SH-SY5Y (cell line): ENCODE results near the gene STK16.

Source experiments
- GATA2 ChIP-seq: IDR thresholded peaks from 2 replicates; pipeline ENCODE4 v1.6.1; 2011; ENCODE audit warnings: mild to moderate bottlenecking, low read depth, low read length
- GATA3 ChIP-seq: IDR thresholded peaks from 2 replicates; pipeline ENCODE4 v1.6.1; 2011; ENCODE audit warnings: low read depth, mild to moderate bottlenecking, low read length, moderate library complexity

DNA sequence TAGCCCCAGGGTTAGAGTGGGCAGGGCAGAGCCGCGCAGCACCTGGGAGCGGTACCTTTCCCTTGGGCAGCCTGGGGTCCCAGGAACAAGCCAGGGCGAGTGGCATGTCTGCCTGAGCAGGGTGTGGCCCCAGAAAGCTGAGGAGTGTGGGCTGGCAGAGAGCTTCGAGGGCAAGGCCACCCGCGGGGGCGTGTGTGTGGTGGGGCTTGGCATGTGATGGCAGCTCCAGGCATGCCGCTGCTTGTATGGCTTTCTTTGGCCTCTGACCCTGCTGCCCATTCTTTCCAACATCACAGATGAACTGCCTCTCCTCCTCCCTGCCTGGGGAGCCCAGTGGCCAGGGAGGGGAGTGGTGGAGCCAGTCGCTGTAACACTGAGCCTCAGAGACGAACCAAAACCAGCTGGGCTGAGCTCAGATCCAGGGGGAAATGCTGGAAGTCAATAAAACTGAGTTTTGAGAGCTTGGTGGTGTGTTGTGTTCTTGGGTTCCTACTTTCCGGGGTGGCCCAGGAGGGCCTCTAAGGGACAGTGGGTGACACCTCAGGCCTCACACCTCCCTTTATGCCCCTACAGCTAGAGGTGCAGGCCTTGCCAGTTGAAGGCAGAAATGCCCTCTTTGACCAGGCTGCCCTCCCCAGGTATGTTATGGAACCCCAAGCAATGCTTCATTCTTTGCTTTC is 41.3 kb downstream of the STK16 start:
- TF ChIP-seq GATA3 (no peak), GATA2 (no peak)
